IMR-90 (cell line): ENCODE results near the gene INO80.

Experiments
- MXI1 ChIP-seq: IDR thresholded peaks from 2 replicates; pipeline ENCODE4 v1.6.1; 2012; ENCODE audit warnings: low read depth, mild to moderate bottlenecking, low read length, moderate library complexity, borderline replicate concordance
- NFE2L2 ChIP-seq: fragments of 150-350 bp; IDR thresholded peaks from 2 replicates; pipeline ENCODE4 v1.6.1; 2016; ENCODE audit warnings: low read depth, mild to moderate bottlenecking, low read length
- POLR2A ChIP-seq: IDR thresholded peaks from 2 replicates; pipeline ENCODE4 v1.6.1; 2012; ENCODE audit warnings: mild to moderate bottlenecking, low read depth, low read length
- RFX5 ChIP-seq: IDR thresholded peaks from 2 replicates; pipeline ENCODE4 v1.8.0; 2012; ENCODE audit warnings: low read depth, mild to moderate bottlenecking, low read length, moderate library complexity

- TF ChIP-seq RFX5 = no peak
- no peak for TF ChIP-seq POLR2A
- no peak for TF ChIP-seq NFE2L2
- no peak for TF ChIP-seq MXI1
Measured at GRCh38 chr15:40990789-40991188, 125.3 kb downstream of the INO80 start.
